Mesenchymal stem cell (in vitro differentiated cells and primary cell): ENCODE measurements around the gene FILIP1L.
A peak's percentile ranks its signal among the peaks of the same experiment; 100 is the strongest.

ENCODE experiments used
- DNase-seq: peaks from one replicate; pipeline ENCODE4 v3.0.0-alpha.2; 2013
- H2AFZ ChIP-seq: one replicate; pipeline ENCODE4 v1.6.1; 2013; ENCODE audit warnings: low read depth, mild to moderate bottlenecking, control low read depth, inconsistent platforms, low read length, moderate library complexity
- H2AK5ac ChIP-seq: 2 replicates; pipeline ENCODE4 v1.6.1; 2013; ENCODE audit warnings: low read length, moderate library complexity, mild to moderate bottlenecking, inconsistent platforms; ENCODE audit not compliant: severe bottlenecking
- H2BK120ac ChIP-seq: one replicate; pipeline ENCODE4 v1.6.1; 2013; ENCODE audit warnings: low read depth, mild to moderate bottlenecking, inconsistent platforms, low read length, moderate library complexity
- H2BK12ac ChIP-seq, 2 experiments: one replicate each; pipeline ENCODE4 v1.6.1; 2013; ENCODE audit warnings: inconsistent platforms in 2 of 2, low read length in 2 of 2, mild to moderate bottlenecking in 2 of 2, moderate library complexity in 2 of 2, control low read depth in 1 of 2
- H2BK15ac ChIP-seq: one replicate; pipeline ENCODE4 v1.6.1; 2013; ENCODE audit warnings: mild to moderate bottlenecking, low read depth, inconsistent platforms; ENCODE audit not compliant: poor library complexity, severe bottlenecking
- H2BK5ac ChIP-seq: 2 replicates; pipeline ENCODE4 v1.6.1; 2013; ENCODE audit warnings: low read depth, mild to moderate bottlenecking, low read length, control low read depth, inconsistent platforms; ENCODE audit not compliant: poor library complexity, severe bottlenecking
- H3K14ac ChIP-seq, 2 experiments: one replicate each; pipeline ENCODE4 v1.6.1; 2013; ENCODE audit warnings: inconsistent platforms in 2 of 2, low read length in 2 of 2, control low read depth in 1 of 2, mild to moderate bottlenecking in 1 of 2, moderate library complexity in 1 of 2
- H3K18ac ChIP-seq, 2 experiments: one replicate each; pipeline ENCODE4 v1.6.1; 2013; ENCODE audit warnings: inconsistent platforms in 2 of 2, low read length in 2 of 2, control low read depth in 1 of 2, low read depth in 1 of 2, mild to moderate bottlenecking in 1 of 2
- H3K23ac ChIP-seq, 2 experiments: one replicate each; pipeline ENCODE4 v1.6.1; 2013; ENCODE audit warnings: inconsistent platforms in 2 of 2, low read length in 2 of 2, mild to moderate bottlenecking in 2 of 2, moderate library complexity in 2 of 2, control low read depth in 1 of 2
- H3K27ac ChIP-seq: 2 replicates; pipeline ENCODE4 v1.5.1; 2013; ENCODE audit warnings: mild to moderate bottlenecking, moderate library complexity, low read length, control low read depth, inconsistent platforms; ENCODE audit not compliant: poor library complexity, severe bottlenecking
- H3K27me3 ChIP-seq, 2 experiments: 2 replicates each; pipeline versions ENCODE4 v1.6.1 to v1.7.0; 2013; ENCODE audit warnings: low read length in 2 of 2, mild to moderate bottlenecking in 2 of 2, moderate library complexity in 2 of 2, control low read depth in 1 of 2, inconsistent platforms in 1 of 2; ENCODE audit not compliant: control insufficient read depth in 1 of 2, insufficient read depth in 1 of 2
- H3K36me3 ChIP-seq, 2 experiments: 2 replicates each; pipeline versions ENCODE4 v1.6.1 to v1.7.0; 2013; ENCODE audit warnings: low read length in 2 of 2, control low read depth in 1 of 2, inconsistent platforms in 1 of 2, low read depth in 1 of 2, mild to moderate bottlenecking in 1 of 2; ENCODE audit not compliant: insufficient read depth in 2 of 2, control insufficient read depth in 1 of 2
- H3K4ac ChIP-seq, 2 experiments: one replicate each; pipeline ENCODE4 v1.6.1; 2013; ENCODE audit warnings: inconsistent platforms in 2 of 2, low read length in 2 of 2, mild to moderate bottlenecking in 2 of 2, moderate library complexity in 2 of 2, control low read depth in 1 of 2, low read depth in 1 of 2
- H3K4me1 ChIP-seq: 2 replicates; pipeline ENCODE4 v1.6.1; 2013; ENCODE audit warnings: low read depth, low read length, control low read depth; ENCODE audit not compliant: control insufficient read depth, insufficient read depth
- H3K4me2 ChIP-seq: 2 replicates; pipeline ENCODE4 v1.6.1; 2013; ENCODE audit warnings: low read length, mild to moderate bottlenecking, inconsistent platforms; ENCODE audit not compliant: poor library complexity, severe bottlenecking
- H3K4me3 ChIP-seq, 2 experiments: 2 replicates each; pipeline versions ENCODE4 v1.5.1 to v1.7.0; 2013; ENCODE audit warnings: low read length in 2 of 2, mild to moderate bottlenecking in 2 of 2, control low read depth in 1 of 2, low read depth in 1 of 2; ENCODE audit not compliant: insufficient read depth in 1 of 2
- H3K79me1 ChIP-seq: replicated peaks from 2 replicates; pipeline ENCODE4 v1.6.1; 2013; ENCODE audit warnings: mild to moderate bottlenecking, control low read depth, low read length, inconsistent platforms; ENCODE audit not compliant: poor library complexity, severe bottlenecking
- H3K9ac ChIP-seq: 2 replicates; pipeline ENCODE4 v1.7.0; 2013; ENCODE audit warnings: mild to moderate bottlenecking, low read length, moderate library complexity
- H3K9me3 ChIP-seq: 2 replicates; pipeline ENCODE4 v1.7.0; 2013; ENCODE audit warnings: mild to moderate bottlenecking, low read length; ENCODE audit not compliant: control insufficient read depth
- H4K8ac ChIP-seq: one replicate; pipeline ENCODE4 v1.6.1; 2013; ENCODE audit warnings: inconsistent platforms, mild to moderate bottlenecking, low read length, moderate library complexity
- H4K91ac ChIP-seq: one replicate; pipeline ENCODE4 v1.6.1; 2013; ENCODE audit warnings: mild to moderate bottlenecking, low read length, inconsistent platforms
- whole genome bisulfite sequencing: methylation state at CpG from one replicate; pipeline ENCODE4 v1.1.7; 2013; ENCODE audit warnings: mixed read lengths; 5-methylcytosine and 5-hydroxymethylcytosine counted together

FILIP1L gene

GRCh38 chr3:99984139-99984538 lies 130.2 kb downstream of the FILIP1L start:
- H4K91ac ChIP-seq = no peak overlapping the region
- no peak overlapping the region for H2BK15ac ChIP-seq
- H3K9me3 ChIP-seq = no peaks in the 10 kb centered on the region
- no peak overlapping the region for H4K8ac ChIP-seq
- no peak overlapping the region for H3K23ac ChIP-seq
- H3K4me3 ChIP-seq = no peak overlapping the region
- no peak overlapping the region for H2BK120ac ChIP-seq
- H3K18ac ChIP-seq = peak overlapping the region in 1 of 2 experiments; percentile 21
- H3K27me3 ChIP-seq = no peaks in the 10 kb centered on the region
- H3K36me3 ChIP-seq = no peaks in the 10 kb centered on the region
- H3K27ac ChIP-seq = no peak overlapping the region
- H2BK12ac ChIP-seq = no peak overlapping the region
- H3K14ac ChIP-seq = no peak overlapping the region
- no peaks in the 10 kb centered on the region for H3K4me1 ChIP-seq
- peak overlapping the region; percentile 38 for H2AK5ac ChIP-seq
- peaks cover 3% of the 10 kb centered on the region for H3K79me1 ChIP-seq
- H3K4me2 ChIP-seq = no peak overlapping the region
- no peak for DNase-seq
- H2BK5ac ChIP-seq = no peak overlapping the region
- no peak overlapping the region for H3K9ac ChIP-seq
- H2AFZ ChIP-seq = no peak overlapping the region
- H3K4ac ChIP-seq = no peak overlapping the region

- Histone ChIP-seq H3K4ac (no peak overlapping the region), H3K9me3 (no peaks in the 10 kb centered on the region), H3K18ac (no peak overlapping the region), H4K8ac (no peak overlapping the region), H2AK5ac (no peak overlapping the region), H2BK12ac (no peak overlapping the region), H3K23ac (no peak overlapping the region), H3K79me1 (peaks cover 3% of the 10 kb centered on the region), H3K27me3 (no peaks in the 10 kb centered on the region), H3K4me3 (no peak overlapping the region), H3K9ac (no peak overlapping the region), H2BK15ac (no peak overlapping the region), H2BK5ac (no peak overlapping the region), H2AFZ (no peak overlapping the region), H3K4me1 (no peaks in the 10 kb centered on the region), H3K14ac (no peak overlapping the region), H3K4me2 (no peak overlapping the region), H3K36me3 (no peaks in the 10 kb centered on the region), H4K91ac (no peak overlapping the region), H2BK120ac (no peak overlapping the region), H3K27ac (no peak overlapping the region)
- DNase-seq = no peak
- WGBS = 97% methylated on average over 2 of the region's 2 CpGs
Measured at GRCh38 chr3:99982650-99983049, 131.7 kb downstream of the FILIP1L start.

- no peak overlapping the region for H3K4me2 ChIP-seq
- no peak overlapping the region for H3K18ac ChIP-seq
- H2BK5ac ChIP-seq = no peak overlapping the region
- no peaks in the 10 kb centered on the region for H3K9me3 ChIP-seq
- H2BK120ac ChIP-seq = no peak overlapping the region
- no peaks in the 10 kb centered on the region for H3K36me3 ChIP-seq
- no peak overlapping the region for H4K91ac ChIP-seq
- H3K4ac ChIP-seq = no peak overlapping the region
- no peak overlapping the region for H2AFZ ChIP-seq
- H3K4me3 ChIP-seq = no peak overlapping the region
- H3K27me3 ChIP-seq = no peaks in the 10 kb centered on the region
- no peak overlapping the region for H3K14ac ChIP-seq
- H3K4me1 ChIP-seq = no peaks in the 10 kb centered on the region
- H3K23ac ChIP-seq = no peak overlapping the region
- no peak overlapping the region for H2BK12ac ChIP-seq
- WGBS = 96% methylated on average over 1 of the region's 1 CpG
- DNase-seq = no peak
- peaks cover 3% of the 10 kb centered on the region for H3K79me1 ChIP-seq
- H3K27ac ChIP-seq = no peak overlapping the region
- no peak overlapping the region for H2AK5ac ChIP-seq
- H3K9ac ChIP-seq = no peak overlapping the region
- H4K8ac ChIP-seq = no peak overlapping the region
- no peak overlapping the region for H2BK15ac ChIP-seq
Measured at GRCh38 chr3:99981138-99981537, 133.2 kb downstream of the FILIP1L start.

- Histone ChIP-seq H2BK12ac (no peak overlapping the region), H3K23ac (no peak overlapping the region), H2AK5ac (no peak overlapping the region), H3K14ac (no peak overlapping the region), H4K91ac (no peak overlapping the region), H3K18ac (no peak overlapping the region), H3K79me1 (peaks cover 3% of the 10 kb centered on the region), H2BK15ac (no peak overlapping the region), H3K27me3 (no peaks in the 10 kb centered on the region), H3K4ac (no peak overlapping the region), H2AFZ (no peak overlapping the region), H2BK5ac (no peak overlapping the region), H3K4me1 (no peaks in the 10 kb centered on the region), H3K9me3 (no peaks in the 10 kb centered on the region), H2BK120ac (no peak overlapping the region), H3K4me3 (no peak overlapping the region), H3K9ac (no peak overlapping the region), H3K27ac (no peak overlapping the region), H3K36me3 (no peaks in the 10 kb centered on the region), H3K4me2 (no peak overlapping the region), H4K8ac (no peak overlapping the region)
- WGBS = 99% methylated on average over 3 of the region's 3 CpGs
- no peak for DNase-seq
Measured at GRCh38 chr3:99980606-99981005, 133.7 kb downstream of the FILIP1L start.
